ENCODE results near the gene TMEM244. TPM values are rescaled to one million over a fixed set of nuclear protein-coding genes. Genes with fewer than 3 reads are reported as not detected.
"Not testable (repeated sequence)": the region's sequence is repeated elsewhere in the genome, so short reads cannot be mapped to it uniquely, and the experiment has no call there.

The TMEM244 gene
- total RNA-seq, 1 donor from 2014 or later: not detected

DNA sequence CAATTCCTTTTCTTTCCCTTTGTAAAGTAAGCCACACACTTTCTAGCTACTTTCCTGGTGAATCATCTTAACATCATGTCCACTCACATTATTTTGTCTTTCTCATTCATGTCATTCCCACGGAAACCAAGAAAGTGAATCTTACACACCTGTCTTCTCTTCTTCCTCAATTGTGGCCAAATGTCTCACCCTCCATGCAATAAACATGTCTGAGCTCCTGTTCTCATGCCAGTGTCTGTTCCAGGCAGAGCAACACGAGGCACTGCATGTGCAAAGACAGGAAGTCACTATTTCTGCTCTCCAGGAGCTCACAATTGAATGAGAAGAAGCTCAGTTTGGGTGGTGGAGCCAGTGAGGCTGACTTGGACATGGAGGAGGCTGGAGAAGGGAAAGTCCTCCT lies 29.0 kb upstream of the TMEM244 start:
- Mint-ChIP-seq H3K9me3 (no peaks in the 10 kb centered on the region), H3K27me3 (ENCODE audit: low read depth) (peaks cover 24% of the 10 kb centered on the region), H3K27ac (no peak overlapping the region), H3K36me3 (no peaks in the 10 kb centered on the region), H3K4me1 (no peaks in the 10 kb centered on the region), H3K4me3 (no peak overlapping the region)
- TF ChIP-seq, protein P1, sequence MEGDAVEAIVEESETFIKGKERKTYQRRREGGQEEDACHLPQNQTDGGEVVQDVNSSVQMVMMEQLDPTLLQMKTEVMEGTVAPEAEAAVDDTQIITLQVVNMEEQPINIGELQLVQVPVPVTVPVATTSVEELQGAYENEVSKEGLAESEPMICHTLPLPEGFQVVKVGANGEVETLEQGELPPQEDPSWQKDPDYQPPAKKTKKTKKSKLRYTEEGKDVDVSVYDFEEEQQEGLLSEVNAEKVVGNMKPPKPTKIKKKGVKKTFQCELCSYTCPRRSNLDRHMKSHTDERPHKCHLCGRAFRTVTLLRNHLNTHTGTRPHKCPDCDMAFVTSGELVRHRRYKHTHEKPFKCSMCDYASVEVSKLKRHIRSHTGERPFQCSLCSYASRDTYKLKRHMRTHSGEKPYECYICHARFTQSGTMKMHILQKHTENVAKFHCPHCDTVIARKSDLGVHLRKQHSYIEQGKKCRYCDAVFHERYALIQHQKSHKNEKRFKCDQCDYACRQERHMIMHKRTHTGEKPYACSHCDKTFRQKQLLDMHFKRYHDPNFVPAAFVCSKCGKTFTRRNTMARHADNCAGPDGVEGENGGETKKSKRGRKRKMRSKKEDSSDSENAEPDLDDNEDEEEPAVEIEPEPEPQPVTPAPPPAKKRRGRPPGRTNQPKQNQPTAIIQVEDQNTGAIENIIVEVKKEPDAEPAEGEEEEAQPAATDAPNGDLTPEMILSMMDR (IDR thresholded peaks at IDR 0.05; ENCODE audit: unreplicated experiment): no peak
- DNase-seq (ENCODE audit: low spot score in 2 of 2, unreplicated experiment in 2 of 2): no peak

DNA sequence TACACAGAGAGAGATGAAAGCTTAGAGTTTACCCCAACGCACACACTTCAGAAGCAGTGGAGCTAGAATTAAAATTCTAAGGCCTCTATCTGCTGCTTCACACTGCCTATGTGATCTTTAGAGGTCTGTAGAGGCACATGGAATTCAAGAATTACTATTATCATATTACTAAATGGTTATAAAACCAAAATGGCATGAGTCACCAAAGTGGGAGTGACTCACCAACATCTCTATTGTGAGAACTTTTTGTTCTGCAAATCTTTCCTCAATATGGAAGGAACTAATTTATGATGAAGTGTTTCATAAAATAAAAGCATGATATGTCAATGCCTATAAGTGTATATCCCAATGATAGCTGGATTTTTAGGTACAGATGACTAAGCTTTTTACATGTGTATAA lies 28.5 kb upstream of the TMEM244 start:
- Mint-ChIP-seq H3K27me3 (ENCODE audit: low read depth) (peaks cover 24% of the 10 kb centered on the region), H3K4me3 (no peak overlapping the region), H3K9me3 (no peaks in the 10 kb centered on the region), H3K27ac (no peak overlapping the region), H3K36me3 (no peaks in the 10 kb centered on the region), H3K4me1 (no peaks in the 10 kb centered on the region)
- TF ChIP-seq, protein P1 (IDR thresholded peaks at IDR 0.05; ENCODE audit: unreplicated experiment): no peak
- DNase-seq (ENCODE audit: low spot score in 2 of 2, unreplicated experiment in 2 of 2): no peak

DNA sequence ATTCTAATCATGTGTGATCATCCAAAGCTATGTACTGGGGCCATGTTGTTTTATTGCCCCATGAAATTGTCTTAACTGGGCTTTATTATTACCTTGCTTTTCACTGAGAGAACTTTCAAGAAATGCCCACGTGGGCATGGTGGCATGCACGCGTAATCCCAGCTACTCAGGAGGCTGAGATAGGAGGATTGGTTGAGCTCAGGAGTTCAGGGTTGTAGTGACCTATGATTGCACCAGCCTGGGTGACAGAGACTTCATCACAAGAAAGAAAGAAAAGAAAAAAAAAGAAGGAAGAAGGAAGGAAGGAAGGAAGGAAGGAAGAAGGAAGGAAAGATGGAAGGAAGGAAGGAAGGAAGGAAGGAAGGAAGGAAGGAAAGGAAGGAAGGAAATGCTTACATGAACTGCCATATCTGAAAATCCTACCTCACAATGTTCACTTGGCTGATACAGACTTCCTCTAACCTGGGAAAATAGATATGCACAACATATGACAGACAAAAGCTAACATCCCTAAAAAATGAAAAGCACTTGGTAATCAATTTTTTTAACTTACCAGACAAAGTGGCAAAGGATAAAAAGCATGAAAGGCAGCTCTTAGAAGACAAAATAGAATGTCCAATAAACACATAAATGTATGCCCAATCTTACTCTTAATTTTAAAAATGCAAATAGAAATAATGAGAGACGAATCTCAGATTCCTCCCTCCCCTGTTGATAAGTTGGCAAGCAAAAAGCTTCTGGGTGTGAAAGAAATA lies 25.5 kb upstream of the TMEM244 start:
- Mint-ChIP-seq H3K9me3 (no peaks in the 10 kb centered on the region), H3K27me3 (ENCODE audit: low read depth) (peaks cover 28% of the 10 kb centered on the region), H3K4me3 (no peak overlapping the region), H3K36me3 (no peaks in the 10 kb centered on the region), H3K27ac (no peak overlapping the region), H3K4me1 (no peaks in the 10 kb centered on the region)
- no peak for DNase-seq (ENCODE audit: low spot score in 2 of 2, unreplicated experiment in 2 of 2)
- TF ChIP-seq, protein P1 (IDR thresholded peaks at IDR 0.05; ENCODE audit: unreplicated experiment): no peak

DNA sequence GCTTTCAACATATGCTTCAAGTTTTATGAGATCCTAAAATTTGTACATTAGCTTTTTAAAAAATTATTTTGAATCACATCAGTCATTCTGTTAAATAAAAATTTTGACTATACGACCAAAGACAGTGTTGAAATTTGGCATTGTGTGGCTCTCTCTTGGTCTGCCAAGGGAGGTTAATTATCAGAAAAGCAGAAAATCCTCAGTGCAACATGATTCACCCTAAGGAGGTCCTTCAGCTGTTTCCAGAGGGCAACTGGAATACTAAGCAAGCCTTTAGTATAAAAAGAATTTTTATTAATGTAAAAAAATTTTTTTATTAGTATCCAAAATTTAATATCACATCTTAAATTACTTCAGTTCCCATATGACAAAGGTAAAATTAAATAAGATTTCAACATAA lies 23.1 kb upstream of the TMEM244 start:
- Mint-ChIP-seq H3K27me3 (ENCODE audit: low read depth) (peaks cover 29% of the 10 kb centered on the region), H3K9me3 (peaks cover 12% of the 10 kb centered on the region), H3K36me3 (no peaks in the 10 kb centered on the region), H3K27ac (no peak overlapping the region), H3K4me1 (no peaks in the 10 kb centered on the region), H3K4me3 (no peak overlapping the region)
- TF ChIP-seq, protein P1 (IDR thresholded peaks at IDR 0.05; ENCODE audit: unreplicated experiment): no peak
- no peak for DNase-seq (ENCODE audit: low spot score in 2 of 2, unreplicated experiment in 2 of 2)

DNA sequence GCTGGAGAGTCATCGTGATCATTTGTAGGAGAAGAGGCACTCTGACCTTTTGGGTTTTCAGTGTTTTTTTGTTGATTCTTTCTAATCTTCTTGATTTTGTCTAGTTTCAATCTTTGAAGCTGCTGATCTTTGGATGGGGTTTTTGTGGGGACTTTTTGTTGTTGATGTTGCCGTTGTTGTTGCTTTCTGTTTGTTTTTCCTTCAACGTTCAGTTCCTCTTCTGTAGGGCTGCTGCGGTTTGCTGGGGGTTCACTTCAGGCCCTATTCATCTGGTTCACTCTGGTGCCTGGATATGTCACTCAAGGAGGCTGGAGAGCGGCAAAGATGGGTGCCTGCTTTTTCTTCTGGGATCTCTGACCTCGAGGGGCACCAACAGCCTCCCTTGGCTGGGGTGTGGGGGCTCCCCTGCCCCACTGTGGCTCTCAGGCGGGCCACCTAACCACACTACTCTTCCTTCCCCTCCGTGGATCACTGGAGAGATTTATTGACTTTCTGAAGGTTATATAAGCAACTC lies 21.5 kb upstream of the TMEM244 start:
- Mint-ChIP-seq H3K27ac (no peak overlapping the region), H3K36me3 (no peaks in the 10 kb centered on the region), H3K27me3 (ENCODE audit: low read depth) (peaks cover 22% of the 10 kb centered on the region), H3K4me3 (no peak overlapping the region), H3K4me1 (no peaks in the 10 kb centered on the region), H3K9me3 (peaks cover 21% of the 10 kb centered on the region)
- TF ChIP-seq, protein P1 (IDR thresholded peaks at IDR 0.05; ENCODE audit: unreplicated experiment): no peak
- DNase-seq (ENCODE audit: low spot score in 2 of 2, unreplicated experiment in 2 of 2): no peak

DNA sequence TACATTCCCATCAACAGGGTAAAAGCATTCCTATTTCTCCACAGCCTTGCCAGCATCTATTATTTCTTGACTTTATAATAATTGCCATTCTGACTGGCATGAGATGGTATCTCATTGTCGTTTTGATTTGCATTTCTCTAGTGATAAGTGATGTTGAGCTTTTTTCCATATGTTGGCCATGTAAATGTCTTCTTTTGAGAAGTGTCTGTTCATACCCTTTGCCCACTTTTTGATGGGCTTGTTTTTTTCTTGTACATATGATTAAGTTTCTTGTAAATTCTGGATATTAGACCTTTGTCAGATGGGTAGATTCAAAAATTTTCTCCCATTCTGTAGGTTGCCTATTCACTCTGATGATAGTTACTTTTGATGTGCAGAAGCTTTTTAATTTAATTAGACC lies 16.8 kb upstream of the TMEM244 start:
- H3K27me3 Mint-ChIP-seq (ENCODE audit: low read depth): peaks cover 31% of the 10 kb centered on the region
- H3K36me3 Mint-ChIP-seq; H3K4me3 Mint-ChIP-seq; H3K27ac Mint-ChIP-seq; H3K4me1 Mint-ChIP-seq; DNase-seq (ENCODE audit: low spot score in 2 of 2, unreplicated experiment in 2 of 2): not testable (repeated sequence)
- peaks cover 21% of the 10 kb centered on the region for H3K9me3 Mint-ChIP-seq

Measured in mesothelial cell of epicardium (in vitro differentiated cells).